HEK293T (cell line): ENCODE results near the gene CDH4.

Experiments
- BHLHE40 ChIP-seq: fragments of 450-650 bp; IDR thresholded peaks from 2 replicates; pipeline ENCODE4 v1.6.1; 2016; ENCODE audit warnings: mild to moderate bottlenecking, moderate library complexity, borderline replicate concordance
- FOXA1 ChIP-seq: fragments of 450-650 bp; IDR thresholded peaks from 2 replicates; pipeline ENCODE4 v1.6.1; 2016; ENCODE audit warnings: mild to moderate bottlenecking
- NFRKB ChIP-seq: fragments of 450-650 bp; IDR thresholded peaks from 2 replicates; pipeline ENCODE4 v1.6.1; 2016; ENCODE audit warnings: mild to moderate bottlenecking, moderate library complexity
- ZNF384 ChIP-seq: fragments of 450-650 bp; IDR thresholded peaks from 2 replicates; pipeline ENCODE4 v1.6.1; 2016

DNA sequence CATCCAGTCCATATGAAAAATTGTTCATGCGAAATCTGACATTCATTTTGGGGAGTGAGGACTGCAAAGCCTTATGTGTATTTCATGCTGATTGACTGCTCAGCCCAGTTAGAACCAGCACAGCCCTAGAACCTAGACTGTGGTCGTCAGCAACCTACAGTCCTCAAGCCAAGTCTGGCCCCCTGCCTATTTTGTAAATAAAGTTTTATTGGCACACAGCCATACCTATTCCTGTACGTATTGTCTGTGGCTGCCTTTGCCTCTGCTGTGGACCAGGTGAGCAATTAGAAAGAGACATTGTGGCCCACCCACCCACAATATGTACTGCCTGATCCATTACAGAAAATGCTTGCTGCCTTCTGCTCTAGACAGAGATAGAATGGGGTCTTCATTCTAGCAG is 422.6 kb downstream of the CDH4 start:
- no peak for TF ChIP-seq BHLHE40
- TF ChIP-seq FOXA1 = no peak
- no peak for TF ChIP-seq ZNF384
- no peak for TF ChIP-seq NFRKB
